ENCODE data around the gene UQCRH.
"Not testable (repeated sequence)": the region's sequence is repeated elsewhere in the genome, so short reads cannot be mapped to it uniquely, and the experiment has no call there.

The UQCRH gene

GRCh38 chr1:46333300-46334029 lies 30.0 kb downstream of the UQCRH start:
- DNase-seq (ENCODE audit: low read depth), result peak; percentile 31

- DNase-seq (ENCODE audit: low read depth), result no peak
Measured at GRCh38 chr1:46334030-46334384, 30.5 kb downstream of the UQCRH start.

- no peak for DNase-seq (ENCODE audit: low read depth)
Measured at GRCh38 chr1:46335081-46335480, 31.6 kb downstream of the UQCRH start.

GRCh38 chr1:46337409-46337808 lies 33.9 kb downstream of the UQCRH start:
- DNase-seq (ENCODE audit: low read depth), result not testable (repeated sequence)

GRCh38 chr1:46340404-46341221 lies 37.1 kb downstream of the UQCRH start, which contains the start of gene NSUN4:
TSS of gene NSUN4 (plus strand) at chr1:46340807. CDS start at chr1:46340827, 20 bp downstream.
- DNase-seq (ENCODE audit: low read depth), result peak; percentile 98

GRCh38 chr1:46341222-46342083 lies 38.0 kb downstream of the UQCRH start:
- no peak for DNase-seq (ENCODE audit: low read depth)

- DNase-seq (ENCODE audit: low read depth), result no peak
Measured at GRCh38 chr1:46342084-46342656, 38.7 kb downstream of the UQCRH start.

GRCh38 chr1:46342677-46343350 lies 39.3 kb downstream of the UQCRH start:
- no peak for DNase-seq (ENCODE audit: low read depth)

- DNase-seq (ENCODE audit: low read depth), result no peak
Measured at GRCh38 chr1:46343351-46343695, 39.8 kb downstream of the UQCRH start.

GRCh38 chr1:46343705-46344104 lies 40.2 kb downstream of the UQCRH start:
- DNase-seq (ENCODE audit: low read depth), result no peak

- DNase-seq (ENCODE audit: low read depth), result no peak
Measured at GRCh38 chr1:46344481-46344880, 41.0 kb downstream of the UQCRH start.

GRCh38 chr1:46345281-46345680 lies 41.8 kb downstream of the UQCRH start:
- no peak for DNase-seq (ENCODE audit: low read depth)

GRCh38 chr1:46352363-46352762 lies 48.9 kb downstream of the UQCRH start:
- no peak for DNase-seq (ENCODE audit: low read depth)

GRCh38 chr1:46355920-46356319 lies 52.4 kb downstream of the UQCRH start:
- peak; percentile 19 for DNase-seq (ENCODE audit: low read depth)

GRCh38 chr1:46362158-46362557 lies 58.7 kb downstream of the UQCRH start:
- no peak for DNase-seq (ENCODE audit: low read depth)

- no peak for DNase-seq (ENCODE audit: low read depth)
Measured at GRCh38 chr1:46363121-46363520, 59.6 kb downstream of the UQCRH start.

GRCh38 chr1:46364612-46365011 lies 61.1 kb downstream of the UQCRH start:
- peak; percentile 62 for DNase-seq (ENCODE audit: low read depth)

GRCh38 chr1:46365796-46366195 lies 62.3 kb downstream of the UQCRH start:
- not testable (repeated sequence) for DNase-seq (ENCODE audit: low read depth)

Data from fibroblast of gingiva (primary cell).